ENCODE data around the gene KRT7.
A peak's percentile ranks its signal among the peaks of the same experiment; 100 is the strongest.

Gene KRT7

DNA sequence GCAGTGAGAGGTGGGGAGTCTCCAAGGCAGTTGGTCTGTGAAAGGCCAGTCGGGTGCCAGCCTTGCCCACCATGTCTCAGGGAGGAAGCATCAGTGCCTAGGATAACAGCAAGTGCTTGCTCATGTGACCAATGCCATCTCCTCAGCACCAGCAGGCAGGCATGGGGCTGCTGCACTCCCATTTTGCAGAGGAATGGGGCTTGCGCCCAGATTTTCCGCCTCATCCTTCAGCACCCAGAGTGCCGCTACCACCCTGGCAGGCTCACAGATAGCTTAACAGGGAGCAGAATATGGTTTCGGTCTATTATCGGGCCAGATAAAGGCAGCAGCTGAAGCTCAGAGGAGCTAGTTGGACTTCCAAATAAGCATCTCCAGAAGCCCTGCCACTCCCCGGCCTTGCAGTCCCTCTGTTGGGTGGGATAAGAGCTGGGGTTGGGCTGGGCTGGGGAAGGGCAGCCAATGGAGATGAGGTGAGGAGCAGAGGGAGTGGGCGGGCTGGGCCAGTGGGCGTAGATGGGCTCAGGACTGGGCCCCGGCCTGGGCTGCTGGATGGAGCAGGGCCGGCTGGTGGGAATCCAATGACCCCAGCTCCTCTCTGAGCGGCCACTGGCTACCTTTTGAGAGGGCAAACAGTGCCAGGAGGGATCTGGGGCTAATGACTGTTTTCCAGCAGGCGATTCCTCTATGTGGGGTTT lies 32.8 kb upstream of the KRT7 start:
- no peak for DNase-seq

DNA sequence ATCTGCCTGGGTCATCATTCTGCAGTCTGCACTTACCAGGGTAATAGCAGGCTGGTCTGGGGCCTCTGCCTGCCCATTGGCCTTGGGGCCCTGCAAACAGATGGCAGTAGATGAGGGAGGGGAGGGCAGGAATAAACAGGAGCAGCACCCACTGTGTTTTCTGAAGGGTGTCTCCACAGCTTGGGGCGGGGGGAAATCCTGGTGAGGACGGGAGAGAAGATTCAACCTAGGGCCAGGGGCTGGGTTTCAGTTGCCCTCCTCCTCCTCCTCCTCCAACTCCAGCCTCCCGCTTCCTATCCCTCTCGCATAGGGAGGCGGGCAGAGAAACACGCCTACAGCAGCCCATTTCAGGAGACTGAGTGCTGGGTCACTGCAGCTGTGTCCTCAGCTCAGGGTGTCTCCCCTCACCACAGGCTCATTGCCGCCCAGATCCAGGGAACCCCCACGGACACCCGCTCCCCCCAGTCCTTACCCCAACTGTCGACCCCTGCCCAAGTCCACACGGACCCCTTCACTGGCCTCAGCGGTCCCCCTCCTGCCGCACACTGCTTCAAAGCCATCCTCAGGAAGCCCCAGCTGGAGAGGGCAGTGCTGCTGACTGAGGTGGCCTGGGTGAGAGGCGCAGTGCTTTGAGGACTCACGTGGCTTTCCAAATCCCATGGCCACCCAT lies 32.1 kb upstream of the KRT7 start:
- no peak for DNase-seq

DNA sequence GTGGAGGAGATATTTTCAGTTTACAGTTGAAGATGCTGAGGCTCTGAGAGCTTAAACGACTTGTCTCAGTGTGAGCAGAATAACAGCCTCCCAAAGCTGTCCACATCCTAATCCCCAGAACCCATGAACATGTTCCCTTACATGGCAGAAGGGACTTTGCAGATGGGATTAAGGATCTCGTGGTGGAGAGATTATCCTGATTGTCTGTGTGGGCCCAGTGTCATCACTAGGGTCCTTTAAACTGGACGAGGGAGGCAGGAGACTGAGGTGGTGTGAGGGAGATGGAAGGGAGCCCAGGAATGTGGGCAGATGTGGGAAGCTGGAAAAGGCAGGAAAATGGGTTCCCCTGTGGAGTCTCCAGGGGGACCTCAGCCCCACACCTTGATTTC lies 31.6 kb upstream of the KRT7 start:
- DNase-seq, result no peak

GRCh38 chr12:52202361-52203078 lies 30.5 kb upstream of the KRT7 start:
- DNase-seq, result peak; percentile 46

DNA sequence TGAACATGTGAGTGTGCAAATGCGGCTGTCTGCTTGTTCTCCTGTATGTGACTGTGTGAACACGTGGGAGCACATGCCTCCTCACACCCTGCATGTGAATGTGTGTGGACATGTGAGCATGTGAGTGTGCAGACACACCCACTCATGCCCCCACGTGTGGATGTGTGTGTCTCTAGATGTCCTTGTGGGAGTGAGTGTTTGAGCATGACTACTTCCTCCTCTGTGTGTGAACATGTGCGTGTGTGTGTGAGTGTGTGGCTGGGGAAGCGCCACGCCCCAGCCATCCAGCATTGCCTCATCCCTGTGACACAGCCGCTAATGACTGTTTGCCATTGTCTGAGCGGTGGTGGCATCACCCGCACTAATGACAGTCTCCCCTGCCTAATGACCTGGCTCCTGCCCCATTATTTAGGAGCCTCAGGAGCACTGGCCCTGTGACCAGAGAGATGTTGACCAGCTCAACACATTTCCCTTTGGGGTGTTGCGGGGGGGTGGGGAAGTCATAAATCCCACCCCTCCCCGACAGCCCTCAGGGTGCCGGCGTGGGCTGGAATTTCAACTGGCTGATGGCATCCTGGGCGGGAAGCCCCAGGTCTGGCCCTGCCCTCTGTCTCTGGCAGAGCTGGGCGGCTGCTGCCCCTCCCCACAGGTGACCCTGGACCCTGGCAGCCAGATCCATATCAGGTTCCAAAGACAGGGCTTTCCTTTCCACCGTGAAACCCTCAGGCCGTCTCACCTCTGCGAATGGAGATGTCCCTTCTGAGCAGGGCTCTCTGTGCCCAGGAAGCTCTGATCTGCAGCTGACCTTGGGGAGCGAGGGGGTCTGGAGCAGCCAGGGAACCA lies 29.7 kb upstream of the KRT7 start:
- peak; percentile 19 for DNase-seq

DNA sequence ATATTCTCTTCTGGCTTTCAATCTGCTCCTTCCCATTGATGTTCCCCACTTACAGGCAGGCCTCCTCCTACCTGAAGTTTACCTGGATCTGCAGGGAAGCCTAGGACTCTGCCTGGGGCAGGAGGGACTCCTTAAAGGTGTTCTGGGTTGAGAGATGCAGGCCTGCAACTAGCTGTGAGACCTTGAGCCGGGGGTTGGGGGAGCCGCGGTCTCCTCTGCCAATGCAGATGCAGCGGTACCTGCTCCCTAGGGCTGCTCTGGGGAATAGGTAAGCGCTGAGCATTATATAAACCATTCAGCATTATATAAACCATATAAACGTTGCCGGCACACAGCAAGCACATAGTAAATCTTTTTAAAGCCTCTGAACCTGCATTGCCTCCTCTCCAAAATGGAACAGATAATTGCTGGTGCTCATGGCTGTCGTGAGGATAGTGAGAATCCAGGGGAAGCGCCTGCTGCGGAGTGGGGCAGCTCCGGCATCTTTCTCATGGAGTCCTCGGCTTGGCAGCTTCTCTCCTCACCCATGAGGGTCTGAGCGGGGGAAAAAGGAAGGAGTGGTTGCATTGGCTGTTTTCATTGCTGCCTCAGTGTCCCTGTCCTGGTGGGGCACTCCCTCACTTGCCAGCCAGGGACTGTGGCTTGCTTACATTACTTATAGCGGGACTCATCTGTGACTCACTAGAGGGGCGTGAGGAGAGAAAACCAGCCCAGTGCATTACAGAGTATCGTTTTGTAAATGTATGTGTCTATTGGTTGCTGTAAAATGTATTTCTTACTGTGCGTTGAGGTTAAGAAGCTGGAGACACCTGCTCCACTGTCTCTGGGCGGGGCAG lies 28.7 kb upstream of the KRT7 start:
- DNase-seq, result no peak

DNA sequence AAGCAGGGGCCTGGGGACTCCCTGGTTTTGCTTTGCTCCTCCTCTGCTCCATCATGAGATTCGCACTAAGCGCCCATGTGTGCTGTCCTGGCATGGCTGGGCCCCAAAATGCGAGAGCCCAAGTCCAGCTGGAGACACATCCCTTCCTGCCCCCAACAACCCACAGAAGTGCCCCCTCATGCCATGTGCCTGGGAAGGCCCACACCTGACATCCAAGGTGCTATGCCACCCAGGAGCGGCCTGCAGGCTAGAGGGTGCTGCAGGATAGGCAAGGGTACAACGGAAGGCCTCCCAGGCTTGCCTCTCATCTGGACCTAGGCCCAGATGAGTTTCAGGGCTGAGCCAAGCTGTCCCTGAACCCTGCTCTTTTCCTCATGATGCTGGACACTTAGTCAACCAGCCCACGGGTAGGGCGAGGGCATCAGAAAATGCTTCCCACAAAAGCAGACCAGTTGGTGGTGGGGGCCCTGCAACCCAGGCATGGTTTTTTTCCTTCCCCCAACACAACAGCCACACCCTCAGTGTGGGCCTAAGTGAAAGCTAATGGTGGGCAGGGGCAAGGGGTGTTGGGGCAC lies 28.0 kb upstream of the KRT7 start:
- no peak for DNase-seq

DNA sequence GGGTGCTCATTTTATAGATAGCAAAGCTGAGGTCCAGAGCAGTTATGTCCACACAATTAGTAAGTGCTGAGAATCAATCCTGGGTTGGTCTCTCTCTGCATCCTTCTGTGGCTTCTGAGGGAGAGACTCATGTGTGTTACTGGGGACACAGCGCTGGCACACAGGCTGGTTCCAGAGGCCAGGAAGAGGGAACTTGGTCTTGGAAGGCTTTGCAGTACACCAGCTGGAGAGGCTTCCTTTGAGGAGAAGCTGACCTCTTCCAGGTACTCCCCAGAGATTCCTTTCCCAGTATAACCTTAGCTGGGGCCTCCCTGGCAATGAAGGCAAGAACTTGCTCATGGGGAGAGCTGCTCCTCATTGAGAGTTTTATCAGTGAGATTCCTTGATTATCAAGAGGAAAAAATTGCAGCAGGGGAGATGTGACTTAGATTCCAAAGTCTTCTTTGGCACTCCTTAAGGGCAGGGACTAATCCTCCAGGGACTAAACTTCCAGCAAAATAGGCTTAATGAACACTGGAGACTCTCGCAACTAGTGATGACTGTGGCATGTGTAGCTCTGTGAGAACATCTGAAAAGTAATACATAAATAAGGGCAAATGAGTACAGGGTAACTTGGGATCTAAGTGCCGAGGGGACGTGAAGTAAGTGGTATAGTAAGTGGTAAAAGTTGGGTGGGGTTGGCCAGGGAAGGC lies 27.3 kb upstream of the KRT7 start:
- DNase-seq, result no peak

DNA sequence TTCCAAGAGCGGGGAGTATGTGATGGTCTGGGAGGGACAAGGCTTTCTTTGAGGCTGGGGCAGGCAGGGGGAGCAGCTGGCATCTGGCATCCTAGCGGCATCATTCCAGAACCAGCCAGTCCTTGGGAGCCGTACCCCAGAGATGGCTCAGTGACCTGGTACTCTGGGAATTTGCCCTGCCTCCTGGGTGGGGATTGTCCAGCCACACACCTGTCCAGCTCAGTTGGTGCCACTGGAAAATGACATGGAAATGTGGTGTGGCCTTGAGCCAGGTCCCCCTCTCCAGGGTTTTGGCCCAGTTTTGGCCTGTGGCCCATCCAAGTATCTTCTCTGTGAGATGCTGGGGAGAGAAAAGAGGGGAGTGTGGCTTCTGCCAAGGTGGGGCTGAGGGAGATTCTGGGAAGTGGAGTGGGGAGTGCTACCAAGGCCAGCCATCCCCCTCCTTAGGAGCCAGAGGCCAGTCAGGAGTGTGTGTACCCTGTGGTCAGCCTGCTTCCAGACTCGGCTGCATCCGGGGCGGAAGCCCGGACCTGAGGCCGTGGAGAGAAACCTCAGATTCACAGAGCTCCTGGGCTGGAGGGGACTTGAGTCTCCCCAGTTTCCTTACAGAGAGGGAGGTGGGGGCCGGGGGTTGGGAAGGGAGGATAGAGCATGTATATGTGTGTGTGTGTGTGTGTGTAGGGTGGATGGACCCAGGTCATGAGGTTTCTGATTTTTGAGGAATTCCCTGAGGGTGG lies 26.6 kb upstream of the KRT7 start:
- DNase-seq, result no peak

- no peak for DNase-seq
Measured at GRCh38 chr12:52207106-52207505, 25.9 kb upstream of the KRT7 start.

DNA sequence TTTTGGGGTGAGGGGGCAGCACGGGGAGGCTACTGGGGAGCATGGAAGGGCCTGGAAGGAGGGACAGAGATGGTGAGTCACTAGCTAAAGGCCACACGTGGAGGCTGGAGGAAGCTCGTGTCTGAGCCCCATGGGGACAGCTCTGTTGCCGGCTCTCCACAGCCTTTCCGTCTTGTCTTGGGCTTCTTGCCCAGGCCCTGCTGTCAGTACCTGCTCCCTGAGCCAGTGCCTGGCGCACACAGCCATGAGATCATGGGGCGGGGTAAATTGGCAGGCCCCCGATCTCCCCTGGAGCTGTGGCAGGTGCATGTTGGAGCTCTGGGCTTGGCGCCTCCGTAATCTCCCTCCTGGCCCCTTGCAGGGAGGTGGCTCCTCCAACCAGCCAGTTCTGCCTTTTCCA lies 25.1 kb upstream of the KRT7 start:
- peak; percentile 78 for DNase-seq

DNA sequence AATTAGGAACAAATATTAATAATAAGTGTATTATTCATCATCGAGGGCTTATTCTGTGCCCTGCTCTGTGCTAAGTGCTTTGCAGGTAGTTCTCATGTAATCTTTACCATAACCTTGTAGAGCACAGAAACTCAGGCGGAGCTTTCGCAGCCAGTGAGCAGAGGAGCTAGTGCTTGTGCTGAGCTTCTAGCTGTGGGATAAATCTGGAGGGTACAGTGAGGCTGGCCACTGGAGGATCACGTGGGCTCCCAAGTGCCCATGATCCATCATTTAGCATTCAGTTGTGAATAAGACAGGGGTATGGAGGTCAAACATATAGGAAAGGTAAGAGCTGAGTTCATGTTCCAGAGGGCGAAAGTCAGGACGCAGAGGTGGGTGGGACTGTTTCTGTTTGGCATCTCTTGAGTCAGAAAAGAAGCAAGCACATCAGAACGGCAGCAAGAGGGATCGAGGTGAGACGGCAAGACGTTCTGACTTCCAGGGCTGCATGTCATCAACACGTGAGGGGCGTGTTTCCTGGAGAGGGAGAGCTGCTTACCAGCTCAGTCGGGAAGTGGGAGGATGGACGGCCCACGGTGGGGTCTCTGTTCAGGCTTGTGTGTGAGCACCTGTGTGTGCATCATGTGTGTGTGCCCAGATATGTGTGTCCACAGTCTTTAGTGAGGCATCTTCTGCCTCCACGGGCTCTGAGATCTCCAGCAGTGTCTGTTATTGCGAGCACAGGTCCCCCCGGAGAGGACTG lies 24.4 kb upstream of the KRT7 start:
- DNase-seq, result no peak

DNA sequence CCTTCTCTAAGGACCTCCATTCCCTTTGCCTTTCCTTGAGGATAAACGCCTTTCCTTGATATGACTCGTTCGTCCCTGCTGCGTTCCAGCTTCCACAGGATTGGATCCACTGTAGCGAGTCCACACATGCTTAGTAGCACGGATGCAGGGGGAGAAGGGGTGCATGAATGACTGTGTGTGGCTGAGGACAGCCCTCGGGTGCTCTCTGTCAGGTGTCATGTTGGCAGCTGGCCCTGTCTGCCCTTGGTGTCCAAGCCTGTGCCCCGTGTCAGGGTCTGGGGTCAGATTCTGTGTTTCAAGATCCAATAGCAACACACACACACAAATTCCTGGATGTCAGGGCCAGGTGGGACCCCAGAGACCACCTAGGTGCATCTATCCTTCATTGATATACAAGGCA lies 23.7 kb upstream of the KRT7 start:
- DNase-seq, result no peak

GRCh38 chr12:52210186-52210924 lies 22.7 kb upstream of the KRT7 start:
- no peak for DNase-seq

- DNase-seq, result no peak
Measured at GRCh38 chr12:52210925-52211650, 22.0 kb upstream of the KRT7 start.

GRCh38 chr12:52211716-52212585 lies 21.1 kb upstream of the KRT7 start:
- no peak for DNase-seq

All from NCI-H1092 (cell line).